CD8-positive, alpha-beta memory T cell (primary cell): Measurements from ENCODE around the gene PHF21A. TPM values are rescaled to one million over a fixed set of nuclear protein-coding genes. Genes with fewer than 3 reads are reported as not detected.

Experiments used
- CTCF ChIA-PET: fragments of 350-600 bp; sonication (Branson Sonifier 250); formaldehyde crosslinking; loops from one replicate; lab custom pipeline; 2021; ENCODE audit warnings: antibody characterized with exemption; lab: Charles Lee
- POLR2A ChIA-PET: fragments of 350-600 bp; sonication (Branson Sonifier 250); formaldehyde crosslinking; loops from one replicate; lab custom pipeline; 2021; ENCODE audit warnings: antibody characterized with exemption; lab: Charles Lee
- DNase-seq, 5 donors: peaks; one replicate each; pipeline versions ENCODE4 v3.0.0 to v3.0.0-alpha.2; 2020 to 2022; ENCODE audit warnings: mixed read lengths in 1 of 5
- H3K27ac ChIP-seq: one replicate; pipeline ENCODE4 v1.7.0; 2013; ENCODE audit warnings: low read depth, mild to moderate bottlenecking, low read length, moderate library complexity
- H3K27me3 ChIP-seq: 2 replicates; pipeline ENCODE4 v1.7.0; 2013; ENCODE audit warnings: low read length, mild to moderate bottlenecking; ENCODE audit not compliant: insufficient read depth, poor library complexity, severe bottlenecking
- H3K36me3 ChIP-seq: 2 replicates; pipeline ENCODE4 v1.7.0; 2013; ENCODE audit warnings: mild to moderate bottlenecking, low read length, moderate library complexity; ENCODE audit not compliant: insufficient read depth
- H3K4me1 ChIP-seq: 2 replicates; pipeline ENCODE4 v1.7.0; 2013; ENCODE audit warnings: mild to moderate bottlenecking, low read length, moderate library complexity; ENCODE audit not compliant: insufficient read depth
- H3K4me3 ChIP-seq: 2 replicates; pipeline ENCODE4 v1.7.0; 2013; ENCODE audit warnings: mild to moderate bottlenecking, low read length
- H3K9me3 ChIP-seq: 2 replicates; pipeline ENCODE4 v1.7.0; 2013; ENCODE audit warnings: mild to moderate bottlenecking, low read length
- H3K27ac Mint-ChIP-seq, 8 donors: one replicate each; pipeline ENCODE4 v1.8.0; 2020 to 2021; ENCODE audit warnings: mixed read lengths in 8 of 8, mild to moderate bottlenecking in 6 of 8, inconsistent platforms in 3 of 8, moderate library complexity in 3 of 8
- H3K27me3 Mint-ChIP-seq, 2 donors: one replicate each; pipeline ENCODE4 v1.8.0; 2020 to 2021; ENCODE audit warnings: mixed read lengths in 2 of 2, mild to moderate bottlenecking in 1 of 2, moderate library complexity in 1 of 2
- H3K36me3 Mint-ChIP-seq, 3 donors: one replicate each; pipeline ENCODE4 v1.8.0; 2020 to 2021; ENCODE audit warnings: mixed read lengths in 3 of 3, inconsistent platforms in 1 of 3, mild to moderate bottlenecking in 1 of 3
- H3K4me1 Mint-ChIP-seq, 3 donors: one replicate each; pipeline ENCODE4 v1.8.0; 2020 to 2021; ENCODE audit warnings: mixed read lengths in 3 of 3, inconsistent platforms in 1 of 3, mild to moderate bottlenecking in 1 of 3
- H3K4me3 Mint-ChIP-seq, 7 donors: one replicate each; pipeline ENCODE4 v1.8.0; 2020 to 2021; ENCODE audit warnings: mixed read lengths in 7 of 7, mild to moderate bottlenecking in 6 of 7, moderate library complexity in 4 of 7, inconsistent platforms in 2 of 7
- H3K9me3 Mint-ChIP-seq, 5 donors: one replicate each; pipeline ENCODE4 v1.8.0; 2020 to 2022; ENCODE audit warnings: mixed read lengths in 5 of 5, mild to moderate bottlenecking in 3 of 5, moderate library complexity in 2 of 5, inconsistent platforms in 1 of 5
- polyA plus RNA-seq: library from polyadenylated mRNA; unstranded; fragments of 300-500 nt; fragmentation: Illumina TruSeq; gene quantifications from one replicate; pipeline ENCODE4 v1.2.3, GENCODE V29; 2021
- total RNA-seq, 2 experiments: library from RNA; stranded (reverse); gene quantifications; one replicate each; pipeline ENCODE4 v1.2.3, GENCODE V29; 2021

PHF21A gene
- total RNA-seq, result 10 to 100 TPM; 30.5 to 33.5 TPM
- 14.1 TPM for polyA plus RNA-seq

GRCh38 chr11:46121301-46121723 is at the start of gene PHF21A:
TSS of gene PHF21A (minus strand) at chr11:46121454. CDS start at chr11:46084219, 37,235 bp downstream.
- Histone ChIP-seq H3K4me1 (peaks cover 27% of the 10 kb centered on the region), H3K27ac (peak within 1 kb of the TSS; percentile 73), H3K27me3 (no peaks in the 10 kb centered on the region), H3K4me3 (peak within 1 kb of the TSS; percentile 81), H3K36me3 (no peaks in the 10 kb centered on the region), H3K9me3 (no peaks in the 10 kb centered on the region)
- peaks cover 0 to 10% of the 10 kb centered on the region in 2 donors for H3K27me3 Mint-ChIP-seq
- CTCF ChIA-PET, result no interaction called here
- H3K9me3 Mint-ChIP-seq, result no peaks in the 10 kb centered on the region
- H3K4me3 Mint-ChIP-seq, result peak within 1 kb of the TSS; percentile 91 to 98 (median 93)
- H3K4me1 Mint-ChIP-seq, result peaks cover 33 to 38% (median 36%) of the 10 kb centered on the region in 3 donors
- H3K36me3 Mint-ChIP-seq, result peaks cover 0 to 15% (median 0%) of the 10 kb centered on the region in 3 donors
- H3K27ac Mint-ChIP-seq, result peak within 1 kb of the TSS; percentile 91 to 98 (median 95)
- POLR2A ChIA-PET, result interaction anchor here (0.6 to 1.2 kb wide), 3 partner anchors 9 to 21 kb away, joined by 3 to 5 read pairs (median 3); no protein-coding TSS in a partner anchor
- peak; percentile 81 to 92 (median 84) for DNase-seq

GRCh38 chr11:46170797-46171196 is 49.5 kb upstream of the PHF21A start:
- H3K9me3 Mint-ChIP-seq, result no peaks in the 10 kb centered on the region
- Histone ChIP-seq H3K9me3 (no peaks in the 10 kb centered on the region), H3K4me1 (no peaks in the 10 kb centered on the region), H3K27ac (no peak overlapping the region), H3K36me3 (no peaks in the 10 kb centered on the region), H3K27me3 (no peaks in the 10 kb centered on the region), H3K4me3 (no peak overlapping the region)
- DNase-seq, result no peak
- no peak overlapping the region for H3K4me3 Mint-ChIP-seq
- H3K36me3 Mint-ChIP-seq, result peaks cover 0 to 4% (median 0%) of the 10 kb centered on the region in 3 donors
- H3K4me1 Mint-ChIP-seq, result no peaks in the 10 kb centered on the region
- peaks cover 16 to 54% of the 10 kb centered on the region in 2 donors for H3K27me3 Mint-ChIP-seq
- POLR2A ChIA-PET, result no interaction called here
- H3K27ac Mint-ChIP-seq, result no peak overlapping the region
- CTCF ChIA-PET, result no interaction called here

GRCh38 chr11:46162700-46163099 is 41.4 kb upstream of the PHF21A start:
- DNase-seq, result no peak
- Mint-ChIP-seq H3K27ac (no peak overlapping the region), H3K4me3 (no peak overlapping the region), H3K4me1 (no peaks in the 10 kb centered on the region), H3K27me3 (peaks cover 27 to 66% of the 10 kb centered on the region in 2 donors), H3K36me3 (peaks cover 0 to 4% (median 0%) of the 10 kb centered on the region in 3 donors), H3K9me3 (no peaks in the 10 kb centered on the region)
- Histone ChIP-seq H3K27me3 (peaks cover 4% of the 10 kb centered on the region), H3K36me3 (no peaks in the 10 kb centered on the region), H3K4me1 (no peaks in the 10 kb centered on the region), H3K9me3 (no peaks in the 10 kb centered on the region), H3K4me3 (no peak overlapping the region), H3K27ac (no peak overlapping the region)
- POLR2A ChIA-PET, result no interaction called here
- CTCF ChIA-PET, result no interaction called here

GRCh38 chr11:46161201-46161600 is 39.9 kb upstream of the PHF21A start:
- Histone ChIP-seq H3K27me3 (peaks cover 4% of the 10 kb centered on the region), H3K9me3 (no peaks in the 10 kb centered on the region), H3K36me3 (no peaks in the 10 kb centered on the region), H3K4me1 (no peaks in the 10 kb centered on the region), H3K4me3 (no peak overlapping the region), H3K27ac (no peak overlapping the region)
- no peaks in the 10 kb centered on the region for H3K4me1 Mint-ChIP-seq
- H3K9me3 Mint-ChIP-seq, result peaks cover 0 to 2% (median 0%) of the 10 kb centered on the region in 5 donors
- ChIA-PET POLR2A (no interaction called here), CTCF (no interaction called here)
- H3K36me3 Mint-ChIP-seq, result peaks cover 0 to 4% (median 0%) of the 10 kb centered on the region in 3 donors
- peaks cover 25 to 58% of the 10 kb centered on the region in 2 donors for H3K27me3 Mint-ChIP-seq
- no peak overlapping the region for H3K27ac Mint-ChIP-seq
- DNase-seq, result no peak
- no peak overlapping the region for H3K4me3 Mint-ChIP-seq

- H3K27me3 ChIP-seq, result peaks cover 4% of the 10 kb centered on the region
- no peaks in the 10 kb centered on the region for H3K9me3 ChIP-seq
- no peak for DNase-seq
- H3K27ac Mint-ChIP-seq, result no peak overlapping the region
- no peaks in the 10 kb centered on the region for H3K36me3 ChIP-seq
- ChIA-PET POLR2A (no interaction called here), CTCF (no interaction called here)
- no peak overlapping the region for H3K27ac ChIP-seq
- H3K4me3 Mint-ChIP-seq, result no peak overlapping the region
- peaks cover 25 to 49% of the 10 kb centered on the region in 2 donors for H3K27me3 Mint-ChIP-seq
- no peaks in the 10 kb centered on the region for H3K4me1 Mint-ChIP-seq
- no peak overlapping the region for H3K4me3 ChIP-seq
- peaks cover 0 to 2% (median 0%) of the 10 kb centered on the region in 5 donors for H3K9me3 Mint-ChIP-seq
- H3K36me3 Mint-ChIP-seq, result no peaks in the 10 kb centered on the region
- no peaks in the 10 kb centered on the region for H3K4me1 ChIP-seq
Measured at GRCh38 chr11:46160100-46160499, 38.8 kb upstream of the PHF21A start.

GRCh38 chr11:46159680-46160079 is 38.4 kb upstream of the PHF21A start:
- H3K4me1 Mint-ChIP-seq, result no peaks in the 10 kb centered on the region
- no peaks in the 10 kb centered on the region for H3K4me1 ChIP-seq
- ChIA-PET CTCF (no interaction called here), POLR2A (no interaction called here)
- H3K4me3 ChIP-seq, result no peak overlapping the region
- no peaks in the 10 kb centered on the region for H3K36me3 Mint-ChIP-seq
- no peak for DNase-seq
- H3K27me3 Mint-ChIP-seq, result peaks cover 25 to 48% of the 10 kb centered on the region in 2 donors
- no peak overlapping the region for H3K27ac Mint-ChIP-seq
- no peaks in the 10 kb centered on the region for H3K9me3 ChIP-seq
- H3K4me3 Mint-ChIP-seq, result no peak overlapping the region
- H3K9me3 Mint-ChIP-seq, result peaks cover 0 to 2% (median 0%) of the 10 kb centered on the region in 5 donors
- H3K27me3 ChIP-seq, result peaks cover 4% of the 10 kb centered on the region
- H3K27ac ChIP-seq, result no peak overlapping the region
- H3K36me3 ChIP-seq, result no peaks in the 10 kb centered on the region

- DNase-seq, result no peak
Measured at GRCh38 chr11:46149826-46150225, 28.6 kb upstream of the PHF21A start.

GRCh38 chr11:46149342-46149741 is 28.1 kb upstream of the PHF21A start:
- Mint-ChIP-seq H3K9me3 (peaks cover 0 to 2% (median 0%) of the 10 kb centered on the region in 5 donors), H3K27ac (no peak overlapping the region), H3K36me3 (peaks cover 0 to 5% (median 0%) of the 10 kb centered on the region in 3 donors), H3K27me3 (peaks cover 9 to 12% of the 10 kb centered on the region in 2 donors), H3K4me3 (no peak overlapping the region), H3K4me1 (no peaks in the 10 kb centered on the region)
- Histone ChIP-seq H3K27ac (no peak overlapping the region), H3K36me3 (no peaks in the 10 kb centered on the region), H3K4me3 (no peak overlapping the region), H3K27me3 (no peaks in the 10 kb centered on the region), H3K4me1 (no peaks in the 10 kb centered on the region), H3K9me3 (no peaks in the 10 kb centered on the region)
- DNase-seq, result no peak
- ChIA-PET POLR2A (no interaction called here), CTCF (no interaction called here)

More at GRCh38 chr11:46149826-46150225, 28.6 kb upstream of the PHF21A start:
- peaks cover 0 to 2% (median 0%) of the 10 kb centered on the region in 5 donors for H3K9me3 Mint-ChIP-seq
- H3K27ac ChIP-seq, result no peak overlapping the region
- no peak overlapping the region for H3K27ac Mint-ChIP-seq
- H3K4me1 ChIP-seq, result no peaks in the 10 kb centered on the region
- ChIA-PET CTCF (interaction anchor here (1.5 kb wide), 1 partner anchor 41 kb away, joined by 3 read pairs; no protein-coding TSS in a partner anchor), POLR2A (no interaction called here)
- peaks cover 0 to 5% (median 0%) of the 10 kb centered on the region in 3 donors for H3K36me3 Mint-ChIP-seq
- H3K4me3 Mint-ChIP-seq, result no peak overlapping the region
- peaks cover 8 to 11% of the 10 kb centered on the region in 2 donors for H3K27me3 Mint-ChIP-seq
- no peaks in the 10 kb centered on the region for H3K36me3 ChIP-seq
- no peaks in the 10 kb centered on the region for H3K9me3 ChIP-seq
- no peak overlapping the region for H3K4me3 ChIP-seq
- no peaks in the 10 kb centered on the region for H3K27me3 ChIP-seq
- no peaks in the 10 kb centered on the region for H3K4me1 Mint-ChIP-seq
